HCEC 1CT (cell line): ENCODE measurements around the gene IL1RAPL2.

Experiments
- DNase-seq: peaks from one replicate; pipeline ENCODE4 v3.0.0-alpha.2; 2017

The IL1RAPL2 gene

DNA sequence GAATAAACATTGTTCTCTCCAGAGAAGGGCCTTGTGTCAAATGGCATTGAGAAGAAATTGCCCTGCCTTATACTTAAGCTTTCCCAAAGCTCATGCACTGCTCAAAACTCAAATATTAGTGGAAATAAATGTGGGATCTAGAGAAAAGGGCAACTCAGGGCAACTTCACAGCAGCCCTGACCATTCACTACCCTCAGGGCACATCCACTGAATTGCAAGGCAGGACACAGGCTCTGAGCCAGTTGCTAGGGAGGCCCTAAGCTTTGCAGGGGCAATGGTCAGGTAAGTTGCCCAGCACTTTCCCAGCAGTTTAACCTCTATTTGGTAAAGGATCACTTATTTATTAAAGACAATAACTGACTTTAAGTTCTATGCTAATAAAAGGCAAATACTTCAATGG, 909.8 kb downstream of the IL1RAPL2 start:
- no peak for DNase-seq

DNA sequence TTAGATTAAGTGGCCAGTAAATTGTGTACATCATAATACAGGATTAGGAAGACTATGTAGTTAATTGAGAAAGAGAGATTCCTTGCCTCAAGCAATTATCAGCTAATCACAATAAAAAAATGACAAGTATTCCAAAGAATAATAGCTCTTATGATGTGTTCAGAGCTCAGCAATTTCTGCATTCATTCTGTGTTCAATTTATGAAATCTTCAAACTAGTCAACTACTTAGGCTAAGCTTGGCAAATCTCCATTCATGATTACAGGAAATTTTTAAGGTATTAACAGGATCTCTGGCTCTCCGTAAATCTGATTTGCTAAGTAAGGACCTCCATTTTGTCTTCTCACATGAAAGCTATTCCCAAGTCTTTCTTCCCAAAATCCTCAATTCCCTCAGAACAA, 911.4 kb downstream of the IL1RAPL2 start:
- DNase-seq = no peak

DNA sequence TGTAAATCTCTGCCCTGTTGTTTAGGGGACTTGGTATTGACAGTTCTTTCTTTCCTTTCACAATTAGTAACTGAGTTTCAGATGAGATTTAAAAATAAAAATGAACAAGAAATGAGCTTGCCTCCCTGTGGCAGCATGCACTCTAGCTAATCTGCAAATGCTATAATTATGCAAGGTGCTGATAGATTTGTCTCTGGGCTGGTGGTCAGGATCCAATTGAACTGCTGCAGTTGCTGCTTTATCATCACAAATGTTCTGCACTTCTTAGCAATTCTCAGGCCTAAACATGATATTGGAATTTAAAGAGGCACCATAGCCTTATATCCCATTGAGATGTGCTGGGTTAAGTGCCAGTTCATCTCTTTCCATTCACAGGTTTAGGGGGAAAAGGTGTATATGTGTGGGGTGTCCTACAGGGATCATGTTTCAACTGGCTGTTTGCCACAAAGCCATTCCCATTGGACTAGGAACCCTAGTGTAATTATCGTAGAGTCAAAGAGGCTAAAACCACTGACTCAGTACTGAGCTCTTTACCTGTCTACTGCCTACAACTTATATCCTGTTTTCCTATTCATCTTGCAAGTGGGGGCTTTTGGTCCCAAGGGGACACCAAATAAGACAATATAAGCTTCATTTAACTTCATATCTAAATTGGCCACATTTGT, 914.8 kb downstream of the IL1RAPL2 start:
- DNase-seq = no peak

DNA sequence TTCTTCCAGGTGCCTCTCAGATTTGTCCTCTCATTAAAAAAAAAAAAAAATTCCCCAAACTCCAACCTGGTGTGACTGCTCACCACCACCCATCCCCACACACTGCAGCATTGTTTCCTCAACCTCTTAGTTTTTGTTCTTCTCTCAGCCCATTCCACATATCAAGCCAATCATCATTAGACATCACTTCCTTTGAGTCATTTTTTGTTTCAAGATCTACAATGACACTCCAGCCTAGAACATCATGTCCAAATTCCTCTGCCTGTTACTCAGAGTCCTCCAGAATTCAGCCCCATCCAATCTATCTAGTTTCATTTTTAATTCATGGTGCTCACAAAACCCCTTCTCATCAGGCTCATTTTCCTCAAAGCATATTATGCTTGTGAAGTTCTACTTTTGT, 917.0 kb downstream of the IL1RAPL2 start:
- DNase-seq = peak; percentile 79

GRCh38 chrX:105488716-105489115, 922.7 kb downstream of the IL1RAPL2 start:
- no peak for DNase-seq

GRCh38 chrX:105495376-105495775, 929.4 kb downstream of the IL1RAPL2 start:
- DNase-seq = no peak

- DNase-seq = peak; percentile 69
These were observed 936.3 kb downstream of the IL1RAPL2 start for GRCh38 chrX:105502336-105502735.

DNA sequence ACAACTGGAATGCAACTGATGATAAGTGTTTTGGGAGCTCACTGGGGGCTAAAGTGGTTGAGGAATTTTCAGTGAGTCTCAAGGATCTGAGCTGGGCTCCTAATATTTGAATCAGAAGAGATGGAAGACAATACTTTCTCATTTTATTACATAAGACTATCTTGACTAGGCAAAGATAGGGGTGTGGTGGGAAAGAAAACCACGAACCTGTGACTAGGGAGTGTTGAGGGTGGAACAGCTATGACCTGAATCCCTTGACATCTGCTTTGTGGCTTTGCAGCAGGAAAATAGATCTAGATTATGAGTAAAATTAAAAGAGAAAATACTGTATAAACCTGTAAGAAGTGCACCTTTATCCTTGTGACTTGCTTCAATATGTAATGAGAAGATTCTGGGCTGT, 949.6 kb downstream of the IL1RAPL2 start:
- no peak for DNase-seq

DNA sequence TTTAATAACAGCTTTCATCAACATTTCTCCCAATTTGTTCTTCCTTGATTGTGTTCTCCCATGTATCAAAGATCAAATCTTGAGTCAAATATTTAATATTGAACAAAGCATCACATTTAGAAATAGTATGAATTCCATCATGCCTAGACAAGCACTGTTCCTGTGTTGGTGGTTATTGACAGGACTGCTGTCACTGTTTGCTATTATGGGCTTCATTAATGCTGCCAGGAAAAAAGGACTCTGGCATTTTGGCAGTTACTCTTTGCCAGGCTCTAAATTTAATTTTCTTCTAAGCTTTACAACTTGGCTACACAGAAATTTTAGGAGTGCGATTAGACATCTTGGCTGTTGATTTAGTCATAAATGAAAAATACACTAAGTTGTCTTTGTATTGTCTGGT, 960.4 kb downstream of the IL1RAPL2 start:
- no peak for DNase-seq

DNA sequence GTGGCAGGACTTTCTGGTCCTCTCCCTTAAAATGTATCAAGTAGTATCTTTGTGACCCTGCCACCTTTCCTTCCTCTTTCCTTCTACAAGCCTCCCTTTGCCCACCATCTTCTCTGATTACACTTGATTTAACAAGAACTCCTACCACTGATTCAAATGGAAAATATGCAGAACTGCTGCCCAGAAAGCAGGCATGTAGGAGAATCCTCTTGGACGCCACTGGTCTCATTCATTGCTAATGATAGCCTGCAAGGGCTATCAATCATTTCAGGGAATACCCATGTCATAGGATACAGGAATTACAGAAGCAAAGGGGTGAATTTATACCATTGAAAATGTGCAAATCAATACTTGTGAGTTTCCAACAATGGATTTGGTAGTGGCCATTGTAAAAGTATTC, 961.8 kb downstream of the IL1RAPL2 start:
- DNase-seq = peak; percentile 9

DNA sequence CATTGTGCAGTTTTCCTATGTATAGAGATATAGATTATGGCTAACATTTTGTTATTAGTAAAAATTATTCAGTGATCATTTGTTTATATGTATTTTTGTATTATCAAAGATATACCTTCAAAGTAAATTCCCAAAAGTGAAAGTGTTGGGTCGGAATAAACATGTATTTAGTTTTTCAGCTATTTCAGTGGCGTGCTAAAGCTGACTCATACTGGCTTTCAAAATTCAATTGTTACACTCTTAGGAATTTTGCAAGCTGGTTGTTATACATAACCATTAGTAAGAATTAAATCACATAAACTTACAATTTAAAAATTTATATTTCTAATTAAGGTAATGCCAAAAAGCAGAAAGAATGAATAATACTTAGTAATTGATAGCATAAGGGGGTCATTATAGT, 968.0 kb downstream of the IL1RAPL2 start:
- peak; percentile 50 for DNase-seq

DNA sequence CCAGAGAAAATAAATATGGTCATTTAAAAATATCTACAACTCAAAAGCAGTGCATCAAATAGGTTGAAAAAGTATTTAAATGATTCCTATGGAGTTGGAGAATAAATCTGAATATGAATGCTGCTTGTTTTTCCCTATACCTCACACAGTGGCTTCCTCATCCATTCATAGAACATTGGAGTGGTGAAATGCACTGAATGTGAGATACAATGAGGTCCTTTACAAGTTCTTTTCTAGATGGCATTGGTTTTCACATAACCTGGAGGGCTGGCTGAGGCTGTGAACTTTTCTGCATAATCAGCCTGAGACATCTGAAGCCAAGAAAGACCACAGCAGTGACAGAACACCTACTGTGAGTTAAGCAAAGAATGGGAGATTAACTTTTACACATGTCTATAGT, 977.3 kb downstream of the IL1RAPL2 start:
- DNase-seq = no peak

- no peak for DNase-seq
These were observed 984.2 kb downstream of the IL1RAPL2 start for GRCh38 chrX:105550043-105550663.

- DNase-seq = peak; percentile 70
These were observed 986.4 kb downstream of the IL1RAPL2 start for GRCh38 chrX:105552395-105552794.

DNA sequence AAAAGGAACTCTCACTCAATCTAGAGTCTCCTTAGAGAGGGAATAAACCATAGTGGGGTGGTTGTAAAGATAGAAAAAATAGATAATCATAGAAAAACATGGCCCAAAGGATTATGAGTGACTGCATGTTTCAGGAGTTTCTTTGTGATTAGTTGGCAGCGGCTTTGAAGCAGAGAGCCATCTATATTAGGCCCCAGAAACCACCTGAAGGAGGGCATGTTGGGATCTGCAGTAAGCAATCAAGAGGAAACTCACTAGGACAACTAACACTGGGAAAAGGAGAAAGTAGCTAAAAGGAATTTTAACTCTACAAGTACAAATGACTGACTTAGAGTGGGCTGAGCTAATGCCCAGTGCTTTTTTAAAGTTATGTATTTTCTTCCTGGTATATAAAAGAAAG, 987.1 kb downstream of the IL1RAPL2 start:
- no peak for DNase-seq

DNA sequence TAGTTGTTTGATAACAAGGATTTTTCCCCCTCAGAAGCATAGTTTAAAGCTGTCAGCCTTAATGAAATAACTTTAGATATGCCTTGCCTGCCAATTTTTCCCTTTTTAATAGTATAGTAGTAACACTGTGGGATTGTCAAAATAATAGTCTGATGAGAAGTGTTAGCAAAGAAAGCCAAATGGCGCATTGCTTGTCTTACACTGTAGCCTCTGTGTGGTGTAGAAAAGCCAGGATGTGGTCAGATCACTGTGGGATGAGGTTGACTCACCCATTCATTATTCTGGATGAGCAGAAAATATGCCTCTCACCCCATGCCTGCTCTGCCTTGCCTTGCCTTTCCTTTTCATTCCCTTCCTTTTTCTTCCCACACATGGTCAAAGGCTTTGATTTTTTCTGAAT, 998.5 kb downstream of the IL1RAPL2 start:
- DNase-seq = peak; percentile 84

GRCh38 chrX:105565856-105566255, 999.9 kb downstream of the IL1RAPL2 start:
- DNase-seq = no peak

DNA sequence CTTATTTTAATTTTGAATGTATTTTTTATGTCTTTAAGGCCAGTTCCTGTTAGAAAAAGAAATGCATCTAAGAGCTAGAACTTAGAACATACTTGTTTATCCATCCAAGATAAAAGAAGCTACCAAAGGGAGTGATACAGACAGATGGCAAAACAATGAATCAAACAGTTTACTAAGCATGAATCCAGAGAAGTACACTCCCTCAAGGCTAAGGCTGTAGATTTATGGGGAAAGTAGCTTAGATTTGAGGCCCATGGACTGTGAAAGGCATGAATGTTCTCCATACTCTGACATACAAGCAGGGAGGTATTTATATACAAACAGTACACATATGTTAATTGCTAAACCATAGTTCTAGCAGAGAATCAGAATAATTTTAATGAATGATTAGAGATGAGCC, 1001.1 kb downstream of the IL1RAPL2 start:
- no peak for DNase-seq

- no peak for DNase-seq
These were observed 1042.7 kb downstream of the IL1RAPL2 start for GRCh38 chrX:105608745-105609144.

DNA sequence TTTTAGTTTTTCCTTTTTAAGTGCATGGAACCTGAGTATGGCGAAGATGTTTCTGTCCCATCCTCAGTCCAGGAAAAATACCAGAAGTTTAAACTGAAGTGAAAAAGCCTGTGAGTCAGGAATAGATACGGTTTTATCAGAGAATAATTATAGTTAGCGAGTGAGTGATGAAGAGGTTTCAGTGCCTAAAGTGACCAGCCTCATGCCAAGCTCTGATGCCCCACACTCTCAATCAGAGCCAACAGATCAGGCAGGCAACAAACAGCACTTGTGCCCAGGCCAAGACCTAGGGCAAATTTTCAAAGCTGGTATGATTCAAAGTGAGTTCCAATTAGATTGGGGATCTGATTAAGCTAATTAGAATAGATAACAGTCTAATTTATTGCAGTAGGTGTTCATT, 1043.5 kb downstream of the IL1RAPL2 start:
- no peak for DNase-seq

DNA sequence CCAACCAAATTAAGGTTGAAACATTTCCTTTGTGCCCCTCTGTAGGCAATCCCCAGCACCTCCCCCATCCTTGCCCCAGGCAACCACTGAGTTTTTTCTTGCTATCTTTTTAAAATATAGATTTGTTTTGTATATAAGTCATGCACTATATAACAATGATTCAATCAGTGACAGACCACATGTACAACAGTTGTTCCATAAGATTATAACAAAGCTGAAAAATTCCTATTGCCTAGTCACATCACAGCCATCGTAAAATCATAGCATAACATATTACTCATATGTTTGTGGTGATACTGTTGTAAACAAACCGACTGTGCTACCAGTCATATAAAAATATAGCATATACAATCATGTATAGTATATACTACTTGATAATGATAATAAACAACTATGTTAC, 1044.4 kb downstream of the IL1RAPL2 start:
- peak; percentile 75 for DNase-seq

DNA sequence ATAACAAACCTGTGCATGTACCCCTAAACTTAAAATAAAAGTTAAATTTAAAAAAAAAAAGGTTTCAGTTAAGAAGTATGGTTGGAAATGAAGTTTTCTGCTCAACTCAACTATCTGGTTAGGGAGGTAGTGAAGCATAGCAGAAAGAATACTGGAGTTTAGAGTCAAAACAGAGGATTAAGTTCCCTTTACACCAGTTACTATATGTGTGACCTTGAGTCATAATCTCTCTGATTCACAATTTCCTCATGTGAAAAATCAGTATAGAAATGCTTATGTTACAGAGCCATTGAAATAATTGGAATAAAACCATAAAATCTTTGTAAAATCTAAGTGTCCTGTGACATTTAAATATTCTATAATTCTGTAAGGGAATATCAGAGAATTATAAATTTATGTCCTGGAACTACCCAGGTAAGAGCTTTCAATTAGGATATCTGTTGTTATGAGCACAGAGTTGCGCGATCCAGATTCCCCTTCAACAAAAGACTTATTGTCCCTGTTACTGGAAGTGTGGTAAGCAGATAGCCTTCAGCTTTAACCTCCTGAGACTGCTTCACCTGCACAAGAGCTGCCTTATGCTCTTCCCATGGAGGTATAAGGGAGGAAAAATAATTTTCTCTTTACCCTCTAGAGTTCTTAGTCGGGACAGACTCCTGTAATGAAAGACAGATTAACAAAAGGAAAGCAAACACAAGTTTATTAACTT, 1052.5 kb downstream of the IL1RAPL2 start:
- peak; percentile 15 for DNase-seq

- DNase-seq = no peak
These were observed 1068.2 kb downstream of the IL1RAPL2 start for GRCh38 chrX:105634180-105634579.

DNA sequence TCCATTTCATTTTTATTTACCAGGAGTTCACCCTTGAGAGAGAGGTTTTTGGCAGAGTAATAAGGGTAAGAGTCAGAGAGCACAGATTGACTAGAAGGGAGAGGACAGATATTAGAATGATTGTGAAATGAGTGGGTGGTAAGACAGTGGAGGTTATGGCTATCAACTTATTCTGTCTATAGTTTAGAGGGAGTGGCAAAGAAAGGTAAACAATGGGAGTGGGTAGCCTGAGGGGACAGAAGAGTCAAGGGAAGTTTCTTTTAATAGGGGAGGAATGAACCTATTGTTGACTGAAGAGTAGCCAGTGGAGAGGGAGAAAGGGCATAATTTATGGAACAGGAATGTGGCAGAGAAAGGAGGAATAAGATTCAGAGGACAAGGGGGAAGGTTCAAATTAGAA, 1069.8 kb downstream of the IL1RAPL2 start:
- DNase-seq = no peak
